Measurements from ENCODE around the gene ZNF397.

ZNF397 gene

DNA sequence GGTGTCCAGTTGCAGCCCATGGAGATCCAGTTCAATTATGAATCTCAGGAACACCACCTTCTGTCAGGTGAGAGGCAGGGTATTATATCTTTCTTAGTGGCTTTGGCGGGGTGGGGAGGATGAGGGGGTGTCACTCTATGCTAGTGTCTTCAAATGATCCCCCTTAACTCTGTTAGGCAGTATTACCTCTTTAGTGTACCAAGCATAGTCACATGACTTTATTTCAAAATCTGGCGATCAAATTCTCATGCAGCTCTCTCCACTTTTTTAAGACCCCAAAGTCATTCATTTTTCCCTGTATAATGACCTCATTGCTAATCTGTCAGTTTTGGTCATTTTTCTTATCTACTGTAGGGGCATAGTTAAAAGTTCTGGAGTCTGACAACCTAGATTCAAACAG lies 50.3 kb downstream of the ZNF397 start:
- no peak for TF ChIP-seq POLR2A (IDR thresholded peaks at IDR 0.05; ENCODE audit: low read length)
- TF ChIP-seq GATA1 (IDR thresholded peaks at IDR 0.05; ENCODE audit: low read depth, low read length): no peak
- DNase-seq: peak; percentile 39 to 50

DNA sequence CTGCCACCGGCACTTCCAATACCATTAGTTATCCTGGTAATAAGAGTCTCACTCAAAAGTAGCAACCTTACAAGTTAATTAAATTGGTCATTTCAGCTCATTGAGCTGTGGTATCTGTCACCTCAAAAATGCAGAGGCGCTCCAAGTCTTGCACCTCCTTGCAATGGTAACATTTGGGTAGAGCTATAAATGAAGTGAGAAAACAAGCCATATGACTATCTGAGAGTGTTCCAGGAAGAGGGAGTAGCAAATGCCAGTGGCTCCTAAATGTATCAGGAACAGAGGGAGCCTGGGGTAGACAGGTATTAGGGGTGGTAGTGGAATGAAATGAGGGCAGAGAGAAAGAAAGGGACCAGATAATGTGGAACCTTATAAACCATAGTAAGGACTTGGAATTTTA lies 55.2 kb downstream of the ZNF397 start:
- TF ChIP-seq GATA1 (IDR thresholded peaks at IDR 0.05; ENCODE audit: low read depth, low read length): no peak
- TF ChIP-seq POLR2A (IDR thresholded peaks at IDR 0.05; ENCODE audit: low read length): no peak
- DNase-seq: no peak

GRCh38 chr18:35303610-35304009 lies 62.8 kb downstream of the ZNF397 start:
- TF ChIP-seq GATA1 (IDR thresholded peaks at IDR 0.05; ENCODE audit: low read depth, low read length): no peak
- TF ChIP-seq POLR2A (IDR thresholded peaks at IDR 0.05; ENCODE audit: low read length): no peak
- DNase-seq: no peak

- TF ChIP-seq GATA1 (IDR thresholded peaks at IDR 0.05; ENCODE audit: low read depth, low read length) (no peak), POLR2A (IDR thresholded peaks at IDR 0.05; ENCODE audit: low read length) (no peak)
- DNase-seq: no peak
These were observed 65.9 kb downstream of the ZNF397 start for GRCh38 chr18:35306588-35307250.

Data from erythroblast (primary cell).